HG02759 (cell line): ENCODE measurements around the gene OR6N2.

Experiments used
- ATAC-seq: cut with Tn5 transposase; IDR thresholded peaks from one replicate; pipeline ENCODE4 v1.9.1; 2021; ENCODE audit warnings: mild to moderate bottlenecking, moderate library complexity; ENCODE audit not compliant: unreplicated experiment

The OR6N2 gene

DNA sequence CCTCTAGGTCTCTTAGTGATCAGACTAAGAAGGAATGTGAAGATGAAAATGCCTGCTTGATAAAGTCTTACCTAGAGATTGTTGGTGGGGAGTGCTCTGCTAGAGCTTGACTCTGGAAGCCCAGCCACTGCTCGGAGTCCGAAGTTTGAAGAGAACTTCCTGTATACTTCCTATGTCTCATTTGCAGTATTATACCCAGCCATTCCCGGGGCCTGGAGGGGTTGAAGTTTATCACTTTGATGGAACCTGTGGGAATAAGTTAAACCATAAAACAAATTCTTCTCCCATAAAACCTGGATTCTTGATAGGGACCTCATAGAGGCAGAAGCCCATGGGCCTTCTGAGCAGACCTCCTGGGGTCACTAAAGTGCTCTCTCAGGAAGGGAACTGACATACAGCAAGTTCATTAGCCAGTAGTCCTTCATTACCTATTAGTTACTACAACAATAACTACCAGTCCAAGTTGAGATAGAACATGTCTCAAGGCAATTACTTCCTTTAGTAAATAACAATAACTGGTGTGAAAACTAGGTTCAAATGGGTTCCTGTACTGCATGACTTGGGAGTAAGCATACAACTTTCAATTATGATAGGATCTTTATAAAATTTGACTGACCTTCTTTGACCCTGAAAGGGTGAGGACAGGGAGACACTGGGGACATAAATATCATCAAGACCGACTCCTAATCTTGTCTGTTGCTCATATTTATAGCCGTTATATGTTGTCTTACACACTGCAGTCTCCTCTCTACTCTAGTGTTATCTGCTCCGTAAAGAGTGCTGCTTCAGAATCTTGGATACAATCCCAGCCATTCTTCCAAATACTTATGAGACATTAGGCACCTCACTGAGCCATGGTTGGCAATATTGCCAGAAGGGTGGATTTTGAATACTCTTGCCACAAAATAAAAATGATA is 8.8 kb downstream of the OR6N2 start, which contains the start of gene OR6N1:
Gene OR6N1, minus strand, starts transcription at position 246 of the 917 bp plus-strand sequence. CDS start 5,513 bp downstream, outside the sequence.
- ATAC-seq: no peak

DNA sequence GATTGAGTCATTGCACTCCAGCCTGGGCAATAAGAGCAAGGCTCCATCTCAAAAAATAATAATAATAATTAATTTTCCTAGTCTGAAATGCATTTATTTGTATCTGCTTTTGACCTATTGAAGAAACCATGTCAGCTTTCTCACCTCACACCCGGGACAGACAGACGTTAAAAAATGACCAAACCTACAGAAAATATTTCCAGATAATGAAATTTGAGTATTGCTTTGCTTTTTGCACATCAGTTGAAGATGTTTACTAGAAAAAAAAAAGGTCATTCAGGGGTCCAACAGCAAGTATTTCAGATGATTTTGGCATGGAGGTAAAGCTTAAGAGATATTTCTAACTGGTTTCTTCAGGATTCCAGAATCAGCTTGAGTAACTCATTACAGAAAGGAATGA is 26.6 kb downstream of the OR6N2 start, which contains the start of gene OR6K6:
Gene OR6K6, plus strand, starts transcription at position 301 of the 400 bp plus-strand sequence. CDS start 168 bp downstream, outside the sequence.
- ATAC-seq: no peak

DNA sequence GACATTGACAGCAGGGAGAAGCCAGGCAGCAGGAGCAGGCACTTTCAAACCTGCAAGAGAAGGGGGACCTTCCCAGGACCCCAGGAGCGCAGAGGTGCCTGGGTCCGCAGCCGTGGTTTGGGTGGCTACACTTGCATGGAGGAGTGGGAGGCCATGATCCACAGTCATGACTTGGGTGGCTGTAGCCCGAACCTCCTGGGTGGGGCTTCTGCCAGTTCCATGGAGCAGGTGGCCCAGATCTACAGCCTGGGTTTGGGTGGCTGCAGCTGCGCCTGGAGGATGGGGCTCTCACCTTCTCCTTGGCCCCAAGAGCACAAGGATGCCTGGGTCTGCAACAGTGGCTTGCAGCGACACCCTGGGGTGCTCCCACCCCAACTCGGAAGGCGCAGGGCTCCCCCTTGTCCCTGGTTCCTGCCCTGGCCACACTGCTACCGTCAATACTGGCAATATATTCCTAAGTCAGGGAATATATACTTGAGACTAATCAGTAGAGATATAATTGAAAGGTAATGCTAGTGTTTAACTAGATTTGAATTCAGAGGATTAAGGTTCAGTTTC is 28.8 kb downstream of the OR6N2 start:
- ATAC-seq: no peak

DNA sequence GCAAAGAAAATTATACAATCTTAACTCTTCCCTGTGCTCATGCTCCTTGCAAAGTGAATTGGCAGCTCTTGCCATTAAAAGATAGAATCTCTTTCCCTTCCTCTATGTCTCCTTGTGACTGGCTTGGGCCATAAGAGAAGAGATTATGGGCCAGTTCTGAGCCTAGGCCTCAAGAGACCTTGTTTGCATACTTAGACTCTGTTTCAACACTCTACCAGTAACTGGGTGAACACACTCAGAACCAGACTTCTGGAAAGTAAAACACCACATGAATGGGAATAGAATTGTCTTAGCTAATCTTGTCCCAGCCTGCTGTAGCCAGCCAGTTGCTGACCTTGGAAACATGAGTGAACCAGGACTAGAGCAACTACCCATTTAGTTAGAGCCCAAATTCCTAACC is 45.2 kb downstream of the OR6N2 start:
- ATAC-seq: no peak

DNA sequence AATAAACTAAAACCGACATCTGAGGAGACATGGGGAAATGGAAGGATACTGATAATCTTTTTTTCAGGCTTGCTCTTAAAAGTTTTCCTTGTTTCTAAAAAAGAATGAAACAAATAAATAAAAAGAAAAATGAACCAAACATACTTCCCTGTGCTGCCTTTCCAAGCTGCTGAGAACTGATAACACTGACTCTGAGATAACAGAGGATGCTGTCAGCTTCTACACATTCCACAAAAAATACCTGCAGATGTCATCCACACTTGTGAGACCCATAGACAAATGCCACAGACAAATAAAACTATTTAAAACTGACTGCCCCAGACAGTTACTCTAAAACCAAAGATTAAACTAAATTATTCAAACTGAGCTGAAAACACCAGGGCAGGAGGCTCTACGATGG is 48.5 kb downstream of the OR6N2 start:
- no peak for ATAC-seq

DNA sequence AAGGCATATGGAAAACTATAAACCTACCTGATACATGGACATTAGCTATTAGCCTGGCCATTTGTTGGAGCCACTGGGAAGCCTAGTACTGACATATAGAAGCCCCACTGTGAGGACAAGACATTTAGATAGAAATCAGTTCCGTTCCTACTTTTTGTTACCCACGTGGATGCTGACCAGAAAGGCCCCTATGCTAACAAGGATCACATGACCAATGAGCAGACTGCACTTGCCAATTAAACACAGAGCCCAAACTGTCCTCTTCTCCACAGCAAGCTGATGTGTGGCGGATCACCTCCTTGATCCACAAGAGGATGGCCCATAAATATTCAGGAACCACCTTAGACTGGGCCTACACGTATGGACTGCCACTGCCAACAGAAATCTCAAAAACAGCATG is 49.3 kb downstream of the OR6N2 start:
- no peak for ATAC-seq

DNA sequence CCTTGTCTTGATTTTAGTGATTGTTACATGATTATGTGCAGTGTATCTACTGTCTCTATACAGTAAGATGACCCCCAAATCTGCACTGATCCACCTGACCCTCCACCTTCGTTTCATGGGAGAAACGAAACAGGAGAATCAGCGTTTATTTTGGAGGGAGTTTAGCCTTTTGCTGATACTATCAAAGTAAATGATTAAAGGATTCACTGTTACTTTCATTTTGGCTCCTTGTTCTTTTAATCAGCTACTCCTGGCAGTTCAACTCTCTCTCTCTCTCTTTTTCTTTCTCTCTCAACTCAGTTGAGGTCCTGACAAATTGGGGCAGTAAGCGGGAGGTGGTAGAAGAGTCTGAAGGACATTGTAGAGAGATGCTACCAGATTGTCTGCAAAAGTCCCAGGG is 50.6 kb downstream of the OR6N2 start:
- ATAC-seq: no peak

DNA sequence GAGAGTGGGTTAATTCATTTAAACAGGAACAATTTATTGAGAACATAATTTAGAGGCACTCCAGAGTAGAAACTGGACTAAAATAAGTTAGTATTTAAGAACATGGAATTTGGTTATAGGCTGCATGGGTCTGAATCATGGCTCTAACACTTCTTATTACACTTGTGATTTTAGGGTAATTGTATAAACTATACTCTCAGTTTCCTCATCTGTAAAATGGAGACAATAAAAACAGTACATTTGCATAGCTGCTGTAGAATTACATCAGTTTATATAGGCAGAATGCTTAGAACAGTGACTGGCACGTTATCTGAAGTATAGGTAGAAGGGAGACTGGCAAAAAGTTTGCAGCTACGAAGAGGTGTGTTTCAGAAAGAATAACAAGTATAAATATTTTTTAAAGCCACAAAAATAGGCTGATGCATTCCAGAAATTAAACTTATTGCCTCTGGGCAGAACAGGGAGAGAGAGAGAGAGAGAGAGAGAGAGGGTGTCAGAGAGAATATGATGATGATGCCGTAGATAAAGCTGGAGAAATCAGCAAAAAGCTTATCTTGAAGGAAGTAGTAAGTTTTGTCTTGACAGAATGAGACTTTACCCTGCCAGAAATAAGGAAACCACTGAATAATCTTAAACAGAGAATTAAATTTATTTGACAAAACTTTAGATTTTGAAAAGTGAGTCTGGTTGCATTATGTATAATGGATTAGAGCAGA is 52.3 kb downstream of the OR6N2 start:
- no peak for ATAC-seq

DNA sequence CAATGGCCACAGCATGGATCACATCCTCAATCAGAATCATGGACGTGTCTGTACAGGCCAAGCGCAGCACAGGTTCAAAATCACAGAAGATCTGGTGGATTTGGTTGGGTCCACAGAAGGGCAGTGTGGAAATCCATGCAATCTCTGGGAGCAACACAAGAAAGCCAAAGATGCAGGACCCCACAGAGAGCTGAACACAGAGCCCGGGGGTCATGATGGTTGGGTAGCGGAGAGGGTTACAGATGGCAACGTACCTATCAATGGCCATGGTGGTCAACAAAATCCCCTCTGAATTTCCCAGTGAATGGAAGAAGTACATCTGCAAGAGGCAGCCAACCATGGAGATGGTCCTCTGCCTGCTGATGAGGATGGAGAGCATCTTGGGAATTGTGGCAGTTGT is 56.6 kb downstream of the OR6N2 start:
- no peak for ATAC-seq
